B cell (primary cell): ENCODE data around the gene CALML5. TPM values are rescaled to one million over a fixed set of nuclear protein-coding genes. Genes with fewer than 3 reads are reported as not detected.

Experiments
- ATAC-seq: fragments of 200-7000 bp; cut with Tn5 transposase; one replicate; pipeline ENCODE4 v1.10.0; 2021; ENCODE audit warnings: low read depth, mild to moderate bottlenecking, moderate number of reproducible peaks, moderate library complexity
- CTCF ChIA-PET: fragments of 350-600 bp; sonication (Branson Sonifier 250); formaldehyde crosslinking; loops from one replicate; lab custom pipeline; 2021; ENCODE audit warnings: antibody characterized with exemption, inconsistent platforms; lab: Charles Lee
- POLR2A ChIA-PET: fragments of 350-600 bp; sonication (Branson Sonifier 250); formaldehyde crosslinking; loops from one replicate; lab custom pipeline; 2021; ENCODE audit warnings: antibody characterized with exemption; lab: Charles Lee
- DNase-seq: peaks from one replicate; pipeline ENCODE4 v3.0.0; 2013
- H2AFZ ChIP-seq: 2 replicates; pipeline ENCODE4 v1.6.1; 2012; ENCODE audit warnings: mild to moderate bottlenecking, low read depth, low read length; ENCODE audit not compliant: insufficient read depth, poor library complexity, severe bottlenecking
- H3K27ac ChIP-seq, 2 donors: 1 replicate in 1 of 2; 2 replicates in 1 of 2; pipeline ENCODE4 v1.5.1; 2012 to 2013; ENCODE audit warnings: low read length in 2 of 2, mild to moderate bottlenecking in 2 of 2, moderate library complexity in 1 of 2
- H3K27me3 ChIP-seq, 4 experiments: fragments of 200-600 bp in 1 of 4; sonication (generic) in 1 of 4; replicated peaks in 1 of 4; 1 replicate in 2 of 4; 2 replicates in 2 of 4; pipeline versions ENCODE4 v1.6.1 to v1.7.0; 2013 to 2016; ENCODE audit warnings: low read length in 3 of 4, mild to moderate bottlenecking in 2 of 4, mixed read lengths in 1 of 4, moderate library complexity in 1 of 4; ENCODE audit not compliant: insufficient read depth in 4 of 4, control insufficient read depth in 3 of 4; ENCODE audit errors: control extremely low read depth in 1 of 4
- H3K36me3 ChIP-seq, 2 experiments: replicated peaks in 1 of 2; 1 replicate in 1 of 2; 2 replicates in 1 of 2; pipeline versions ENCODE4 v1.6.1 to v1.7.1; 2013; ENCODE audit warnings: low read length in 1 of 2; ENCODE audit not compliant: insufficient read depth in 2 of 2, control insufficient read depth in 1 of 2; ENCODE audit errors: control extremely low read depth in 1 of 2, extremely low read depth in 1 of 2
- H3K4me1 ChIP-seq, 2 donors: fragments of 200-600 bp in 1 of 2; sonication (generic) in 1 of 2; 1 replicate in 1 of 2; 2 replicates in 1 of 2; pipeline versions ENCODE4 v1.5.1 to v1.6.1; 2013 to 2017; ENCODE audit warnings: low read length in 2 of 2; ENCODE audit not compliant: control insufficient read depth in 2 of 2, insufficient read depth in 2 of 2
- H3K4me2 ChIP-seq: replicated peaks from 2 replicates; pipeline ENCODE3; 2012; ENCODE audit warnings: mild to moderate bottlenecking, low read depth, low read length; ENCODE audit not compliant: poor library complexity, severe bottlenecking
- H3K4me3 ChIP-seq, 5 experiments: fragments of 200-600 bp in 1 of 5; sonication (generic) in 1 of 5; 1 replicate in 3 of 5; 2 replicates in 2 of 5; pipeline versions ENCODE4 v1.5.1 to v1.7.0; 2011 to 2016; ENCODE audit warnings: low read length in 4 of 5, mild to moderate bottlenecking in 4 of 5, low read depth in 2 of 5, control low read depth in 1 of 5, moderate library complexity in 1 of 5; ENCODE audit not compliant: insufficient read depth in 1 of 5; ENCODE audit errors: control extremely low read depth in 1 of 5, extremely low read depth in 1 of 5
- H3K79me2 ChIP-seq: fragments of 200-600 bp; sonication (generic); one replicate; pipeline ENCODE4 v1.6.0; 2016; ENCODE audit warnings: low read length; ENCODE audit not compliant: control insufficient read depth, insufficient read depth
- H3K9ac ChIP-seq: fragments of 200-600 bp; sonication (generic); 2 replicates; pipeline ENCODE4 v1.6.1; 2017; ENCODE audit warnings: mild to moderate bottlenecking, low read length, moderate library complexity
- H3K9me3 ChIP-seq, 3 donors: one replicate each; pipeline versions ENCODE4 v1.6.1 to v1.7.1; 2013; ENCODE audit warnings: low read length in 2 of 3; ENCODE audit not compliant: control insufficient read depth in 2 of 3, insufficient read depth in 1 of 3; ENCODE audit errors: control extremely low read depth in 1 of 3
- H4K20me1 ChIP-seq: 2 replicates; pipeline ENCODE4 v1.6.0; 2012; ENCODE audit warnings: mild to moderate bottlenecking, low read length; ENCODE audit not compliant: insufficient read depth, control insufficient read depth, poor library complexity, severe bottlenecking
- H3K27ac Mint-ChIP-seq: one replicate; pipeline ENCODE4 v1.8.0; 2021; ENCODE audit warnings: mixed read lengths
- H3K27me3 Mint-ChIP-seq: one replicate; pipeline ENCODE4 v1.8.0; 2021; ENCODE audit warnings: mixed read lengths
- H3K4me1 Mint-ChIP-seq: one replicate; pipeline ENCODE4 v1.8.0; 2021; ENCODE audit warnings: mixed read lengths
- H3K4me3 Mint-ChIP-seq: one replicate; pipeline ENCODE4 v1.8.0; 2021; ENCODE audit warnings: mixed read lengths
- H3K9me3 Mint-ChIP-seq: one replicate; pipeline ENCODE4 v1.8.0; 2022; ENCODE audit warnings: mixed read lengths; ENCODE audit not compliant: insufficient read depth
- EZH2 ChIP-seq: IDR thresholded peaks from 2 replicates; pipeline ENCODE4 v1.6.1; 2012; ENCODE audit warnings: borderline replicate concordance, low read depth, mild to moderate bottlenecking, moderate library complexity, low read length; ENCODE audit not compliant: insufficient read depth, poor library complexity, severe bottlenecking
- WGBS: methylation state at CpG from one replicate; pipeline ENCODE4 v1.1.5; 2013; ENCODE audit warnings: missing lambda C conversion rate; ENCODE audit not compliant: insufficient coverage; 5-methylcytosine and 5-hydroxymethylcytosine counted together
- intact Hi-C: fragments of 100-400 bp; cut with micrococcal nuclease; formaldehyde crosslinking; loops from one replicate; pipeline ENCODE4 v1.10.0; 2022
- polyA plus RNA-seq: library from polyadenylated mRNA; depleted of rRNA; stranded (reverse); fragments of >200 nt; gene quantifications from 2 replicates; pipeline ENCODE4 v1.2.3, GENCODE V29; 2012
- total RNA-seq, 2 donors: library from RNA; stranded (reverse); fragments of 120-200 nt in 1 of 2; gene quantifications; 1 replicate in 1 of 2; 2 replicates in 1 of 2; pipeline versions ENCODE4 v1.2.3 to v1.2.4, GENCODE V29; 2013 to 2022
- TF ChIP-seq, protein P1 (sequence below): fragments of 200-600 bp; IDR thresholded peaks from one replicate; pipeline ENCODE4 v1.8.0; 2022; ENCODE audit warnings: antibody characterized with exemption, mild to moderate bottlenecking

CALML5 gene
- total and polyA plus RNA-seq, 2 donors (not counting 1 experiment from before 2014, with no cell fraction given): not detected

DNA sequence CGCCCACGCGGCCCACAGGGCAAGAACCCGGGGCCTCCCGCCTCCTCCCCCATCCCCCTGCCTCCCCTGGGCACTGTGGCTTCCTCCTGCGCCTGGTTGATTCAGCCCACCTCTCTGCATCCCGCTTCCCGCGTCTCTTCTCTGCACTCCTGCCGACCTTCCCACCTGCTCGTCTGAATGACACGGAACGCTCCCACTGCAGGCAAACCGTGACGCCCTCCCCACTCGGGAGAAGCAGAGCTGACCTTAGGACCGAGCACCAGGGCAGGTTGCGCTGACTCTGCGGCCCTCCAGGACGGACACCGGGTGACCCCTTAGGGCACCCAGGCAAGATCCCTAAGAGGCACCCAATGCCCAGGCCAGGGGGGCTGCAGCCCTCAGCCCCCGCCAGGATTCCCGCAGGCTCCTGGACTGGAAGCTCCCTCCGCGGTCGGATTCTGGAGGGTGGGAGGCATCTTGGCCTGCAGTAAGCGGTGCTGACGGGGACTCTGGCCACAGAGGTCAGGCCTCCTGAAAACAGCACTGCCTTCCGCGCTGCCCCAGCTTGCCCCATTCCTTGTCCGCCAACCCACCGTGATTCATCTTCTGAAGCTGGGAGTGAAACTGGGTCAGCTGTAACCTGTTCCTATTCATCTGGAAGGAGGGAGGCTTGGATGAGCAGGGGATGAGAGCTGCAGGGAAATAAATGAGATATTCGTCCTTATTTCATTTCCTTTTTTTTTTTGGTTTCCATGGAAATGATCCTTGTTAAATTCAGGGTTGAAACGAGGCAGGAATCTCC, 26.4 kb upstream of the CALML5 start:
- H3K36me3 ChIP-seq: no peaks in the 10 kb centered on the region
- Mint-ChIP-seq H3K4me1 (no peaks in the 10 kb centered on the region), H3K27me3 (peaks cover 8% of the 10 kb centered on the region), H3K4me3 (no peak overlapping the region), H3K9me3 (no peaks in the 10 kb centered on the region), H3K27ac (no peak overlapping the region)
- no peak overlapping the region for H2AFZ ChIP-seq
- no peaks in the 10 kb centered on the region for H3K4me1 ChIP-seq
- H3K4me3 ChIP-seq: no peak overlapping the region
- H3K27ac ChIP-seq: no peak overlapping the region
- no peaks in the 10 kb centered on the region for H3K27me3 ChIP-seq
- H3K4me2 ChIP-seq: no peak overlapping the region
- intact Hi-C loops: no loop called here
- H3K9me3 ChIP-seq: no peaks in the 10 kb centered on the region
- ChIA-PET POLR2A (no interaction called here), CTCF (no interaction called here)
- H3K79me2 ChIP-seq: no peaks in the 10 kb centered on the region
- no peaks in the 10 kb centered on the region for H4K20me1 ChIP-seq
- ATAC-seq (no peak), DNase-seq (no peak)
- WGBS: 90% methylated on average over 33 of the region's 34 CpGs
- H3K9ac ChIP-seq: no peak overlapping the region
- TF ChIP-seq EZH2: no peak
- TF ChIP-seq, protein P1, sequence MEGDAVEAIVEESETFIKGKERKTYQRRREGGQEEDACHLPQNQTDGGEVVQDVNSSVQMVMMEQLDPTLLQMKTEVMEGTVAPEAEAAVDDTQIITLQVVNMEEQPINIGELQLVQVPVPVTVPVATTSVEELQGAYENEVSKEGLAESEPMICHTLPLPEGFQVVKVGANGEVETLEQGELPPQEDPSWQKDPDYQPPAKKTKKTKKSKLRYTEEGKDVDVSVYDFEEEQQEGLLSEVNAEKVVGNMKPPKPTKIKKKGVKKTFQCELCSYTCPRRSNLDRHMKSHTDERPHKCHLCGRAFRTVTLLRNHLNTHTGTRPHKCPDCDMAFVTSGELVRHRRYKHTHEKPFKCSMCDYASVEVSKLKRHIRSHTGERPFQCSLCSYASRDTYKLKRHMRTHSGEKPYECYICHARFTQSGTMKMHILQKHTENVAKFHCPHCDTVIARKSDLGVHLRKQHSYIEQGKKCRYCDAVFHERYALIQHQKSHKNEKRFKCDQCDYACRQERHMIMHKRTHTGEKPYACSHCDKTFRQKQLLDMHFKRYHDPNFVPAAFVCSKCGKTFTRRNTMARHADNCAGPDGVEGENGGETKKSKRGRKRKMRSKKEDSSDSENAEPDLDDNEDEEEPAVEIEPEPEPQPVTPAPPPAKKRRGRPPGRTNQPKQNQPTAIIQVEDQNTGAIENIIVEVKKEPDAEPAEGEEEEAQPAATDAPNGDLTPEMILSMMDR: no peak
